Stomach (tissue), 4 donors: ENCODE measurements around the gene HNRNPC.

Source experiments
- CTCF ChIP-seq, 7 experiments: fragments of 450-650 bp in 4 of 7; fragments of 200-600 bp in 3 of 7; sonication (generic) in 3 of 7; IDR thresholded peaks; one replicate each; pipeline ENCODE4 v1.5.1; 2016 to 2019; ENCODE audit warnings: antibody characterized with exemption in 7 of 7, control low read depth in 2 of 7, mild to moderate bottlenecking in 1 of 7
- EP300 ChIP-seq: sonication (generic); formaldehyde crosslinking; IDR thresholded peaks from one replicate; pipeline ENCODE4 v1.6.1; 2017; ENCODE audit warnings: antibody characterized with exemption
- POLR2A ChIP-seq, 4 donors: fragments of 450-650 bp; IDR thresholded peaks; one replicate each; pipeline ENCODE4 v1.6.1; 2016; ENCODE audit warnings: antibody characterized with exemption in 4 of 4, control low read depth in 2 of 4, mild to moderate bottlenecking in 1 of 4, moderate library complexity in 1 of 4
- POLR2AphosphoS5 ChIP-seq, 3 donors: sonication (generic); formaldehyde crosslinking; IDR thresholded peaks; one replicate each; pipeline ENCODE4 v1.6.1; 2016; ENCODE audit warnings: antibody characterized with exemption in 3 of 3

GRCh38 chr14:21227981-21228380, 41.3 kb downstream of the HNRNPC start:
- TF ChIP-seq CTCF (IDR thresholded peaks at IDR 0.05), result no peak
- TF ChIP-seq POLR2AphosphoS5 (IDR thresholded peaks at IDR 0.05), result no peak
- no peak for TF ChIP-seq EP300
- TF ChIP-seq POLR2A (IDR thresholded peaks at IDR 0.05), result no peak
